ENCODE measurements around the gene DNAL1.

DNA sequence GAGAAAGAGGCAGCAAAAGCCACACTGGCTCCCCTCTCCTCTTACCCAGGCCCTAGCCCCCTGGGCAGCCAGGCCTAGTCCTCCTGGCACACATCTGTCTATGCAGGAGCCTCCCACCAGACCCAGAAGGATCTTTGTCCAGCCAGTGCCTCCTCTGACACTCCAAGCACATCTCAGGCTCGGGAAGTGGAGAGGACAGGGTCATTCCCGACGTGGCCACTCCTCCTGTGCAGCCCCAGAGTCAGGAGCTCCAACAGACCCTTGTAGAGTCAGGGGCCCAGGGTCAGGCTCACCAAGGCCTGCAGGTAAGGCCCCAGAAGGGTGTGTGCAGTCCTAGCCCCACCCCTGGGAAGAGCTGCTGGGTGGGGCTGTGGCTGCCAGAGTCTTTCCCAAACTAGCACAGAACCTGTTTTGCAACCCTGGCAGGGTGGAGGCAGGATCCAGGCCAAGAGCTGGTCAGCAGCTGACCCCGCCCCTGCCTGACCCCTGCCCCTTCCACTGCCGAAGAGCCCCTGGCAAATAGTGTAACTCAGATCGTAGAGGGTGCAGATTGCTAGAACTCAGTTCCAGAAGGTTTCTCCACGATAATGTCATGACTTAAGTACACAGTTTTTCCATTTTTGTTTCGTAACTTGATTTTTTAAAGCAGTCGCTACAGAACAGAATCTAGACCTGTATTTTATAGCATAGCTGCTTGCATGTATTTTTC, 96.0 kb downstream of the DNAL1 start:
- no peak for TF ChIP-seq POLR2A (IDR thresholded peaks at IDR 0.05; ENCODE audit: low read length)
- no peak for TF ChIP-seq GATA1 (IDR thresholded peaks at IDR 0.05; ENCODE audit: low read depth, low read length)
